HG02884 (cell line): Measurements from ENCODE around the gene CHD2.

Experiments used
- ATAC-seq: cut with Tn5 transposase; IDR thresholded peaks from one replicate; pipeline ENCODE4 v1.9.1; 2021; ENCODE audit warnings: mild to moderate bottlenecking, moderate library complexity; ENCODE audit not compliant: unreplicated experiment

Gene CHD2

GRCh38 chr15:92884436-92885223 lies 15.5 kb upstream of the CHD2 start:
- no peak for ATAC-seq

GRCh38 chr15:92885224-92886041 lies 14.7 kb upstream of the CHD2 start:
- ATAC-seq: no peak

GRCh38 chr15:92886042-92886537 lies 14.0 kb upstream of the CHD2 start:
- ATAC-seq: no peak

DNA sequence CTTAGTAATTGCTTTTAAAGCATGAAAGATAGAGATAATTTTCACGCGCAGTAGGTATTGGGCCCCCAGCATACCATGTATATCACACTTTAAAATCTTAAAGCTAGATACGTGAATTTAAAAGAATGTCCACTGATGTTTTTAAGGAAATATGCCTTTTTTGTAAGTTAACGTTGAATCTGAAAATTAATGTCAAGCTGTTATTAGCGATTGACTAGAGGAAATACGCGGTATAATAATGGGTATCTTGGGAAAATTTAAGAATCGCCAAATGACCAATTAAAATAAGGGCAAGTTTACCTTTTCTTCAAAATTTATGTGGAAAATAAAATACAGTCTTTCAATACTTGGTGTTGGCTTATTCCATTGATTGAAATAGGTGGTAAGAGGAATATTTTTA lies 13.3 kb upstream of the CHD2 start:
- no peak for ATAC-seq

DNA sequence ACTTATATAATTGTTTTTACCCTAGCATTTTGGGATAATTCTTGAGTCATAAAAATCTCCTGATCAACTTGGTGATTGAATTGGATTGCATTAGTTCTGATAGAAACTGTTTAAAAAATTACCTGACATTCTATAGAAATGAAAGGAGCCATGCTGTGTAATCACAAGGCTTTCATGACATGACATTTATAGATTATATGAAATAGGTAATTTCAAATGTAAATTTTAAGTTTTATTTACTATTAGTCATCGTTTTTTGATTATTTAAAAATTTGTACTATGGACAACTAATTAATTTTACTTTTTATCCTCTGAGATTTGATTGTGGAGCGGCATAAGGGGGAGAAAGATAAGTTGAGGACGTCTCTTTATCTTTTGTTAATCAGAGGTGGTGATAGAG lies 12.3 kb upstream of the CHD2 start:
- no peak for ATAC-seq

- no peak for ATAC-seq
Measured at GRCh38 chr15:92889390-92890107, 10.6 kb upstream of the CHD2 start.

DNA sequence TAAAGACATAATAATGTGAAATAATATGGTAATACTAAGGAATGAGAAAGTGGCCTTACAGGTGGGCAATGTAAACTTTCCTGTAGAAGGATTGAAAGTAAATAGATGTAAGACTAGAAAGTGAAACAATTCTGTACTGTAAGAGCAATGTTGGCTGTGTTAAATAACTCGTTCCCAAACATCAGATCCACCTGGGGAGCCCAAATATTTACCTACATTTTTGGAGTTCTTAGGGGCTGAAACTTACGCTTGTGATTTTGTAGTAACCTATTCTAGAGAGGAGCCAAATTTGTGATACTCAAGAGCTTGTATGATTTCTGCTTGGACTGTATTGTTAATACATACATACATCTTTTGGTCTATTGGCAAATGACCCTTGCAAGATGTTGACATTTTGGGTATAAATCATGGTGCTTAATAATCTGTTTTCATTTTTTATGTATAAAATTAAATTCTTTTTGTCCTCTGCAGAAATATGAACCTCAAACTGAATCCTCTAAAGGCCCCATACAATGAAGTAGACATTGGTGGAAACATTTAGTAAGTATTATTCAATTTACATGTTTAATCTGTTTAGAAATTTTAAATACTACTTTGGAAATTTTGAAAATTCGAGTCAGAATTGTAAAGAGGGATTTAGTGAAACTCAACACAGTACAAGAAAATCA lies 8.5 kb upstream of the CHD2 start:
- no peak for ATAC-seq

DNA sequence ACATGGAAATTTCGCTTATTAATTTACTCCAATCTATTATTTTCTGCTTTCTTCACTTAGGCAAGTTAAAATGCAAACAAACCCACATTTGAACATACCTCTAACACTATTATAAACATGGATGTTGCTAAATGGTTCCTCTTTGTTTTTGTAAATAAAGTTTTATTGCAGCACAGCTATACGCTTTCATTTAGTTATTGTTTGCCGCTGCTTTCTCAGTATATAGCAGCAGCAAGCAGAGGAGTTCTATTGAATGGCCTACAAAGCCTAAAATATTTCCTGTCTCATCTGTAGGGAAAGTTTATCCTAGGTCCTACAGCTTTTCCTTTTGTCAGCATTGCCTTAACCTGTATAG lies 7.9 kb upstream of the CHD2 start:
- no peak for ATAC-seq

DNA sequence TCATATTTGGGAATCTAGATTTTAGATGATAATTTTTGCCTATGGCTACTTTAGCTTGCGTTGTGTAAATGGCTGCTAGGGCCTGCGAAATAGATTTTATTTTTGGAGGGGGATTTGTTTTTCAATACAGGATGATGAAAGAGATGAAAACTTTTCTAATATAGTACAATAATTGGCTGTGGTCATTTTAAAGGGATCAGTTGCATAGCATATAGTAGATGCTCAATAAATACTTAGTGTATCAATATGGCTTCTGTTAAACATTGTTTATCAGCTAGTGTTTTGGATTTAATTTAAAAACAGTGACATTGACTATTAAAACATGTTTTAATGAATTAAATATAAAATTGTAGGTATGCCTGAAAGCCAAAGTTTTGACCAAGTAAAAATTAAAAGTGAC lies 6.9 kb upstream of the CHD2 start:
- ATAC-seq: no peak

DNA sequence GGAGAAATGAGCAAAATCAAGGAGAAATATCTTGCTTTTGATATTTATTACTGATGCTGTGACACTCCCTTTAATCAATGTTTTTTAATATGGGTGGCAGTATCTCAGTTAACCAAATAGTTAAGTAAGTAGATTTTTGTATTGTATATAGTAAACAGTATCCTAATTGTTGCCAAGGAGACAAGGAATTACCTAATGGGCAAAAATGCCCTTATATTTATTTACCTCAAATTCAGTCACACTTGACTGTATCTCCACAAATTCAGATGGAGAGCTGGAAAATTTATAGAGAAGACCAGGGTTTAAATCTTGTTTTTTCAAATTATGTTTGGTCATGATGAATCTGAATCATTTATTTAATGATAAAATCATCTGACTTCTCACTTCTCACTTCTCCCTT lies 3.6 kb upstream of the CHD2 start:
- no peak for ATAC-seq

- ATAC-seq: no peak
Measured at GRCh38 chr15:92897620-92898019, 2.5 kb upstream of the CHD2 start.

GRCh38 chr15:92898988-92899582 lies 1.0 kb upstream of the CHD2 start:
- ATAC-seq: no peak

DNA sequence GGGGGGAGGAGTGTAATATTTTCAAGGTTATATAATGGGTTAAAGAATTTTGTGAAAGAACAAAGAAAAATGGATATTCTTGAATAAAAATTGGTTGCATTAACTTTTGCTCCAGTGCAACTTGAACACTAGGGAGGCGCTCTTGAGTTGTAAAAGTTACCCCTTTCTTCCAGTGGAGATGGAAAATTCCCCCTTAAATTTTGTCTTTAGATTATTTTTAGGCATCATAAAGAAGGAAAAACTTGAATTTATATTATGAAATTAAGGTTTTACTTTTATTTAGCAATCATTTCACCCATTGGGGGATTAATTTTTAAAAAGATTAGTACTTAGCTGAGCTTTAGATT lies 550 bp upstream of the CHD2 start:
- ATAC-seq: no peak

GRCh38 chr15:92900731-92901071 lies 577 bp downstream of the CHD2 start:
- ATAC-seq: no peak

GRCh38 chr15:92901072-92901761 lies 1.1 kb downstream of the CHD2 start:
- ATAC-seq: no peak

GRCh38 chr15:92901995-92902394 lies 1.9 kb downstream of the CHD2 start:
- ATAC-seq: no peak

GRCh38 chr15:92902737-92903593 lies 2.8 kb downstream of the CHD2 start:
- no peak for ATAC-seq

DNA sequence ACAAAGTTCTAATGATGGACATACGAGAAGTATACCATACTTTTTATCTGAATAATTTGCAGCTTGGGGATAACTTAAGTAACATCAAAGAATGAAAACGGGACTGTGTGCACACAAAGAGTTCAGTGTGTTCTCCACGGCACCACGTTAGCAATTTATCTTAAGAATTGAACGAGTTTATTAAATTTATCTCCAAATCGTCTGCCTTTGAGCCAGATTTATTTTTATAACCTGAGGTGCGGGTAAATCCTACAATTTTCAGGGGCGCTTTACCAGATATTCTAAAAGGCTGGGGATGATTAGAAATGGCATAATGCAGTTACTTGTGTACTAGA lies 3.5 kb downstream of the CHD2 start:
- ATAC-seq: no peak

- peak; percentile 72 for ATAC-seq
Measured at GRCh38 chr15:92903966-92904721, 4.0 kb downstream of the CHD2 start.
